GM19324 (cell line): ENCODE results near the gene MUC12.

Source experiments
- ATAC-seq: cut with Tn5 transposase; IDR thresholded peaks from one replicate; pipeline ENCODE4 v1.9.1; 2021; ENCODE audit warnings: mild to moderate bottlenecking, moderate library complexity; ENCODE audit not compliant: unreplicated experiment, low FRiP score

Gene MUC12

DNA sequence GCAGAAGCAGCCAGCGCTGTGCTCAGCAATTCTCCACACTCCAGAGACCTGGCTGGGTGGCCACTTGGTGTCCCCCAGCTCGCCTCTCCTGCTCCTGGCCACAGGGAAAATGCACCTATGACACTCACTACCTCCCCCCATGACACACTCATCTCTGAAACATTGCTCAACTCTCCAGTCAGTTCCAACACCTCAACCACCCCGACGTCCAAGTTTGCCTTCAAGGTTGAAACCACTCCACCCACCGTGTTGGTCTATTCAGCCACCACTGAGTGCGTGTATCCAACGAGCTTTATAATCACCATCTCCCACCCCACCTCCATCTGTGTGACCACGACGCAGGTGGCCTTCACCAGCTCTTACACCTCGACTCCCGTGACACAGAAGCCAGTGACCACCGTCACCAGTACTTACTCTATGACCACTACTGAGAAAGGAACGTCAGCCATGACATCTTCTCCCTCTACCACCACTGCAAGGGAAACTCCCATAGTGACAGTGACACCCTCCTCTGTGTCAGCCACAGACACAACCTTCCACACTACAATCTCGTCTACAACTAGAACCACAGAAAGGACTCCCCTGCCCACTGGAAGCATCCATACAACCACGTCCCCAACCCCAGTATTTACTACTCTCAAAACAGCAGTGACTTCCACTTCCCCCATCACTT, 17.3 kb upstream of the MUC12 start:
- no peak for ATAC-seq

DNA sequence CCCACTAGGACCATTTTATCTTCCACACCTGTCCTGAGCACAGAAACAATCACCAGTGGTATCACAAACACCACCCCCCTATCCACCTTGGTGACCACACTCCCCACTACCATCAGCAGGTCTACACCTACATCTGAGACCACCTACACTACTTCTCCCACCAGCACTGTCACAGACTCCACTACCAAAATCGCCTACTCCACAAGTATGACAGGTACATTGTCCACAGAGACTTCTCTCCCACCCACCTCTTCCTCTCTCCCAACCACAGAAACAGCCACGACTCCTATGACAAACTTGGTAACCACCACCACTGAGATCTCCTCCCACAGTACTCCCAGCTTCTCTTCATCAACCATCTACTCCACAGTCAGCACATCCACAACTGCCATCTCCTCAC, 16.7 kb upstream of the MUC12 start:
- ATAC-seq, result no peak

DNA sequence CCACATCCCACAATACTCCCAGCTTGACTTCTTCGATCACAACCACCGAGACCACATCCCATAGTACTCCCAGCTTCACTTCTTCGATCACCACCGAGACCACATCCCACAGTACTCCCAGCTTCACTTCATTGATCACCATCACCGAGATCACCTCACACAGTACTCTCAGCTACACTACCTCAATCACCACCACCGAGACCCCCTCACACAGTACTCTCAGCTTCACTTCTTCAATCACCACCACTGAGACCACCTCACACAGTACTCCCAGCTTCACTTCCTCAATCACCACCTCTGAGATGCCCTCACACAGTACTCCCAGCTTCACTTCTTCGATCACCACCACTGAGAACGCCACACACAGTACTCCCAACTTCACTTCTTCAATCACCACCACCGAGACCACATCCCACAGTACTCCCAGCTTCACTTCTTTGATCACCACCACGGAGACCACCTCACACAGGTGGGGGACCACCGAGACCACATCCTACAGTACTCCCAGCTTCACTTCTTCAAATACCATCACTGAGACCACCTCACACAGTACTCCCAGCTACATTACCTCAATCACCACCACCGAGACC, 11.4 kb upstream of the MUC12 start:
- no peak for ATAC-seq

DNA sequence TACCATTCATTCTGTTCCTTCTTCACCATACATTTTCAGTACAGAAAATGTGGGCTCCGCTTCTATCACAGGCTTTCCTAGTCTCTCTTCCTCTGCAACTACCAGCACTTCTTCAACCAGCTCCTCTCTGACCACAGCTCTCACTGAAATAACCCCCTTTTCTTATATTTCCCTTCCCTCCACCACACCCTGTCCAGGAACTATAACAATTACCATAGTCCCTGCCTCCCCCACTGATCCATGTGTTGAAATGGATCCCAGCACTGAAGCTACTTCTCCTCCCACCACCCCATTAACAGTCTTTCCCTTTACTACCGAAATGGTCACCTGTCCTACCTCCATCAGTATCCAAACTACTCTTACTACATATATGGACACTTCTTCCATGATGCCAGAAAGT, 9.5 kb upstream of the MUC12 start:
- no peak for ATAC-seq

DNA sequence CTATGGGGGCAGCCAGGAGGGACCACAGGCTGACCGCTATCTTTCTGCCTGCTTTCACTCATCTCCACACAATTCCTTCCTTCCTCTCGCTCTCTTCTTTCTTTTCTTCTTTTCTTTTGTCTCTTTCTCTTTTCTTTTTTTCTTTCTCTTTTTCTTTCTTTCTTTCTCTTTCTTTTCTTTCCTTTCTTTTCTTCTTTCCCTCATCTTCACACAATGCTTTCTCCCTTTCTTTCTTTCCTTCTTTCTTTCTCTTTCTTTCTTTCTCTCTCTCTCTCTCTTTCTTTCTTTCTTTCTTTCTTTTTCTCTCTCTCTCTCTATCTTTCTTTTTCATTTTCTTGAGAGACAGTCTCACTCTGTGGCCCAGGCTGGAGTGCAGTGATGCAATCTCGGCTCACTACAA, 6.8 kb upstream of the MUC12 start:
- ATAC-seq, result no peak

DNA sequence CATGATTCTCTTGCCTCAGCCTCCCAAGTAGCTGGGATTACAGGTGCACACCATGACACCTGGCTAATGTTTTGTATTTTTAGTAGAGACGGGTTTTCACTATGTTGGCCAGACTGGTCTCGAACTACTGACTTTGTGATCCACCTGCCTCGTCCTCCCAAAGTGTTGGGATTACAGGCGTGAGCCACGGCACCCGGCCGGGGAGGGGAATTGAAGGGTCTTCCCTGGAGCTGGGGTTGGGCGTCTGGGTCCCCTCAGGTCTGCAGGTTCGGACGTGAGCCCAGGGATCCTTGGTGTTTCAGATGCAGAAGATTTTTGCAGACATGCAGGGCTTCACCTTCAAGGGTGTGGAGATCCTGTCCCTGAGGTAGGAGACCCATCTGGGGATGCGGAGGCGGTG, 6.0 kb upstream of the MUC12 start:
- no peak for ATAC-seq

DNA sequence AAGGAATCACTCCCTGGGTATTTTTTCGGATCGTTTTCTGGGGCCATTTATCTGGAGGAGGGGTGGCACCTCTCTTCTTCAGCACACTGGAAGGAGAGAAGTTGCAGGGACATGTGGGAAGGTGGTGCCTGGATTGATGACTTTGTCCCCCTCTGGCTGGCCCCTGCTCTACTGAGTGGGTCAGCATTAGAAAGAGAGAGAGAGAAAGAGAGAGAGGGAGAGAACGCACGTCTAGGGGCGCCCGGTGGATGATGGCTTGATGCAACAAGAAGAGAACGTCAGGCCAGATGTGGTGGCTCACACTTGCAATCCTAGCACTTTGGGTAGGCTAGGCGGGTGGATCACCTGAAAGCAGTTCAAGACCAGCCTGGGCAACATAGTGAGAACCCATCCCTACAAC, 5.5 kb upstream of the MUC12 start:
- no peak for ATAC-seq

DNA sequence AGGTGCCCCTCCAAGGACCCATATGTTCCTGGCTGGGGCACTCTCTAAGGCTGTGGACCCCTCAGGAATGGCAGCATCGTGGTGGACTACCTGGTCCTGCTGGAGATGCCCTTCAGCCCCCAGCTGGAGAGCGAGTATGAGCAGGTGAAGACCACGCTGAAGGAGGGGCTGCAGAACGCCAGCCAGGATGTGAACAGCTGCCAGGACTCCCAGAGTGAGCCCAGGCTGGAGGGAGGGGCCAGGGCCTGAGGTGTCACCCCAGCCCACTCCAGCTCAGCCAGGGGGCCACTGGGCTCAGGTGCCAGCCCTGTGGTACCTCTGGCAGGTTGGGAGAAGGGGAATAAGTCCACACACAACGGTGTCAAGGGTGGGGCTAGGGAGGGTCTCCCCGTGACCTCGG, 4.7 kb upstream of the MUC12 start:
- no peak for ATAC-seq

DNA sequence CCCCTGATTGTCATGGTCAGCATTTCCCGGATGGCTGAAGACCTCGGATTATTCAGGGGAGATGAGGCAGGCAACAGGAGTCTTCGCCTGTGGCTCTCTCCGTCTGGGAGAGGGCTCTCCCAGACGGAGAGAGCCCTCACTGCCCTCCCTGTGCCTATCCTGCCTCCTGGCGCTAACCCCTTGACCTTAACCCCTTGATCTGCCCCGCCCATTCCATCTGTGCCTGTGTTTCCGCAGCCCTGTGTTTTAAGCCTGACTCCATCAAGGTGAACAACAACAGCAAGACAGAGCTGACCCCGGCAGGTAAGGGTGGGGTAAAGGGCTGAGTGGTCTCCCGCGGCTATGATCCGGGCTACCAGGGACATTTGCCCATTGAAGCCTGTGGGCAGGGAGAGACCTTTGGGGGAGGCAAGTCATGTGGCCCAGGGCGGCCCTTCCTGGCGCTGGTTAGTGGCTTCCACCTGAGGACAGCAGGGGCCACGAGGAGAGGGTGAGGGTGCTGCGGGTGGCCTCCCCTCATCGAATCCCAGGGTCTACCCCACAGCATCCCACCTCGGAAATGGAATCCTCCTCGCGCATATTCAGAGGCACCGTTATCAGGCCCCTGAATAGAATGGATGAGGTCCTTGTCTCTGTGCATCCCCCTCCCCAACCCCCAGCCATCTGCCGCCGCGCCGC, 4.2 kb upstream of the MUC12 start:
- no peak for ATAC-seq

DNA sequence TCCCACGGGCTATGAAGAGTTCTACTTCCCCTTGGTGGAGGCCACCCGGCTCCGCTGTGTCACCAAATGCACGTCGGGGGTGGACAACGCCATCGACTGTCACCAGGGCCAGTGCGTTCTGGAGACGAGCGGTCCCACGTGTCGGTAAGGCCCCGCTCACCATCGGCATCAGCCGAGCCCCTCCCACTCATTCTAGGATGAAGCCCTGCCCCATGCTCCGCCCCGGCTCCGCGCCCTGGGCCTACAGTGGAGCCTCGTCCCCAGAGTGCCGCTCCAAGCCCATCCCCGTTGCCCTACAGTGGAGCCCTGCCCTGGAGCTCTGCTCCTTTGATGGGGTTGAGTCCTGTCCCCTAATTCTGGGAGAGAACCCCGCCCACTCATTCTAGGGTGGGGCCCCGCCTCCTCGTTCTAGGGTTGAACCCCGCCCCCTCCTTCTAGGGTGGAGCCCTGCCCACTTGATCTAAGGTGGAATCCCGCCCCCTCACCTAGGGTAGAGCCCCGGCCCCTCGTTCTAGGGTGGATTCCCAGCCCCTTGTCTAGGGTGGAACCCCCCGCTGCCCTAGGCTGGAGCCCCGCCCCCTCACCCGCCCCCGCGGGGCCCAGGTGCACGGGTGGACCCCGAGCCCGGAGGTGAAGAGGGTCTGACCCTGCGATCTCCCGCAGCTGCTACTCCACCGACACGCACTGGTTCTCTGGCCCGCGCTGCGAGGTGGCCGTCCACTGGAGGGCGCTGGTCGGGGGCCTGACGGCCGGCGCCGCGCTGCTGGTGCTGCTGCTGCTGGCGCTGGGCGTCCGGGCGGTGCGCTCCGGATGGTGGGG, 3.4 kb upstream of the MUC12 start:
- ATAC-seq, result no peak

DNA sequence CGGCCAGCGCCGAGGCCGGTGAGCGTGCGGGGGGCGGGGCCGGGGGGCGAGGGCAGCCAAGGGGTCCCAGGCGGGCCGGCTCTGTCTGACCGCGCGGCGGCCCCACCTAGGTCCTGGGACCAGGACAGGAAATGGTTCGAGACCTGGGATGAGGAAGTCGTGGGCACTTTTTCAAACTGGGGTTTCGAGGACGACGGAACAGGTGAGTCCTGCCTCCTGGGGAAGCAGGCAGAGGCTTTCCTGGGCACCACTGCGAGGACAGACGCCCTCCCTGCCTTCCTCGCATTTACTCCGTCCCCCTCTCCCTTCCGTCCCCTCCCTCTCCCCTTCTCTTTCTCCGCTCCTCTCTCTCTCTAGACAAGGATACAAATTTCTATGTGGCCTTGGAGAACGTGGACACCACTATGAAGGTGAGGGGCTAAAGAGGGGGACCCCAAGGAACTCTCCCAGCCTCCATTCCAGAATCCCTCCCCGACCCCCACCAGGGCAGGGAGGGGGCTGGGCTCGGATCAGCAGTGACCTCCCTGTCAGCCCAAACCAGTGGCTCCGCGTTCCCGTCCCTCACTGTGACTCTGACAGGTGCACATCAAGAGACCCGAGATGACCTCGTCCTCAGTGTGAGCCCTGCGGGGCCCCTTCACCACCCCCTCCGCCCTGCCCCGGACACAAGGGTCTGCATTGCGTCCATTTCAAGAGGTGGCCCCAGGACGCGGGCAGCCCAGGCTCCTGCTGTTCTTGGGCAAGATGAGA, 2.6 kb upstream of the MUC12 start:
- no peak for ATAC-seq

DNA sequence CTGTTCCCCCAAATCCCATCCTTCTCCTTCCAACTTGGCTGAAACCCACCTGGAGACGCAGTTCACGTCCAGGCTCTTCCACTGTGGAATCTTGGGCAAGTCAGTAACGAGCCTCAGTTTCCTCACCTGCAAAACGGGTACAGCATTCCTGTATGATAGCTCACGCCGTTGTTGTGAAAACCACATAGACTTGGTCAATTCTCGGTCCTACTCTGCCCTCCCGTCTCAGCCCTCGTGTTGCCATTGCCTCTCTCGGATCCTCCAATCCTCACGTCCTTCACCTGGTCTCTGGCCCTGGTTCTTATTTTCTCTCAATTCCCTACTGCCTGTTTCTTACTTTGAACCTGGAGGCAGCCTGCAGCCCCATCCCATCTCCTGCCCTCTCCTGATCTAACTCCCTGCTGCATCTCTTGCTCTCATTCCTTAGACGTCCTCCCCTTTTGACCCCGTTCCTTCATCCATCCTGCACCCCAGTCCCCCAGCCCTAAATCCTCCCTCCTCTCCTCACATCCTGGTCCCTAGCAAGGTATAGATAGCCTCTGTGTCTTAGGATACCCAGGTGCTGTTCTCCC, 2.0 kb upstream of the MUC12 start:
- ATAC-seq, result no peak

DNA sequence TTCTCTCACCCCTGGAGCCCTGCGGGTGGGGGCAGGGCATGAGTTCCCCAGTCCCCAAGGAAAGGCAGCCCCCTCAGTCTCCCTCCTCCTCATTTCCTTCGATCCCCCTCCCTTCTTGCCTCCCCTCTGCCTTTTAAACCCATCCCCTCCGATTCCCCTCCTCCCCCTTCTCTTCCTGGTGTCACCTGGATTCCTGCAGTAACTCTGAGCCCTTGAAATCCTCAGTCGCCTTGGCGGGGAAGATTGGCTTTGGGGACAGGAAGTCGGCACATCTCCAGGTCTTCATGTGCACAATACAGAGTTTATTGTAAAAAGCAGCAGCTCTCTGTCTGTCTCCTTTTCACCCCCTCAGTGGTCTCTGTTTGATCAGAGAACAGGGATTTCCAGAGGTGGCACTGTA, 1.3 kb upstream of the MUC12 start:
- no peak for ATAC-seq

DNA sequence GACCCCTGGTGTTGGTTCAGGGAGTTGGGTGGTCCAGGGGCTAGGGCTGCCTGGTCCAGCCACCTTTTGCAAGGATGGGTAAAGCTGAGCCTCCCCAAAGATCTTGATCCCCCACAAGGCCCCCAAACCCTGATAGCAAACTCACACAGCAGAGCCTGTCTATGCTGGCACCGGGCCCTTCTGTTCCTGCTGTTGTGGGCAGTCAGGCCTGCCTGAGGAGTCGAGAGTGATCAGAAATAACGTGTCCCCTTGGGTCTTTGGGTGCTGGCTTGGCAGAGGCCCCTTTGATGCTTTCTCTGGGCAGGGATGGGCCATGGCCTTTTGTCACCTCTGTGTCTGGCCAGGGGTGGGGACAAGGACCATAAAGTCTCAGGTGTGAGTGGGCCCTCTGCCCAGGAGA, 715 bp upstream of the MUC12 start:
- ATAC-seq, result no peak

DNA sequence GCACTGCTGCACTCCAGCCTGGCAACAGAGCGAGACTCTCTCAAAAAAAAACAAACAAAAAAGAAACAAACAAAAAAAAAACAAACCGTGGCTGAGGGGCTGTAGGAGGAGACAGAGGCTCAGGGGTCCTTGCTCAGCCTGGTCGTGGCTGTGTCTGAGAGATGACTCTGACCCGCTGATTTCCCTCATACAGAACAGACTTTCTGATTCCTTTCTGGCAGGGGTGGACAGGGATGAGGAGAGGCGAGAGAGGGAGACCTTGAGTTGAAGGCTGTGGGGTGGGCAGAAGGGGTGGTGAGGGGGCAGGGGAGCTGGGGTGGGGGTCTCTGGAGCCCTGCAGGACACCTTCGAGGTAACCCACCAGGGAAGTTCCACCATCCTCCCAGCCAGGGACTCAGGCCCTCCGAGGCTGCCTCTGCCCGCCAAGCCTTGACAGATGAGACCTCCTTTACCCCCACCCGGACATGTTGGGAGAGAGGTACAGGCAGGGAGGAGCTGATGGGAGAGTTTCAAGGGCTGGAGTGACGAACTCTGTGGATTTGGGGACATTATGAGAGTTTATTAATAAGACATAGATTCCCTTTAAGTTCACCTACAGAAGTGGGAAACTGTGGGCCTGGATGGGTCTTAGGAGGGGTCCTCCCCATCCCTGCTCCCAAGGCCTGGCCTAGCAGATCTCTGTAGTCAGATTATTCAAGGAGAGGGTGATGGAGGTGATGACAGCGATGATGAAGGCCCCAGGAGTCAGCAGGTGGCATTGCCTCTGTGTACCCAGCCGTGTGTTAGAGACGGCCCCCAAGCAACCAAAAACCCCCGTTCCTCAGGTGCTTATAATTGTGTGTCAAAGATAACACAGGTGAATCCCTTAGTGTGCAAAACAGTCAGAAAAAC, 2.0 kb downstream of the MUC12 start:
- ATAC-seq, result no peak

DNA sequence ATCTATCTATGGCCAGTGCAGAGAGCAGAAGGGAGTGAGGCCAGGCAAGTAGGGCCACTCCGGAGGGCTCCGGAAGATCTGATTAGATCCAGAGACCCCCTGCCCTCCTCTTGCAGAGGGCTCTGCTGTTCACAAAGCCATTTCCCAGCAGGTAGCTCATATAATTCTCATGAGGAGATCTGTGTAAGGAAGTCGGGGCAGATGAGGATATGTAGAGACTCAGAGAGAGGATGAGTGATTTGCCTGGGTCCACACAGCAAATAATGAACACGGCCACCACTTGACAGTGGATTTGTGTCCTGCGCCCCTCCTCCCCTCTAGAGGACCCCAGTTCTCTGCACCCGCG, 2.6 kb downstream of the MUC12 start:
- ATAC-seq, result no peak

DNA sequence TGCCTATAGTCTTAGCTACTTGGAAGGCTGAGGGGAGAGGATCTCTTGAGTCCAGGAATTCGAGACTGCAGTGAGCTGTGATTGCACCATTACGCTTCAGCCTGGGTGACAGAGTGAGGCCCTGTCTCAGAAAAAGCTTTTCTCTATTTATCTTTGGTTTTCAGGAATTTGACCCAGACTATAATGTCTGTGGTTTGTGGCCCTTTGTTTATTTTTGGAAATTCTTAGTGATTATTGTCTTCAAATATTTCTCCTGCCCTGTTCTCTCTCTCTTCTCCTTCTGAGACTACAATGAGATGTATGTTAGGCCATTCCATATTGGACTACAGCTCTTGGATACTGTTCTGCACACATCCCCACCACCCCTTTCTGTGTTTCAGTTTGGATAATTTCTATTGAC, 4.7 kb downstream of the MUC12 start:
- ATAC-seq, result no peak

DNA sequence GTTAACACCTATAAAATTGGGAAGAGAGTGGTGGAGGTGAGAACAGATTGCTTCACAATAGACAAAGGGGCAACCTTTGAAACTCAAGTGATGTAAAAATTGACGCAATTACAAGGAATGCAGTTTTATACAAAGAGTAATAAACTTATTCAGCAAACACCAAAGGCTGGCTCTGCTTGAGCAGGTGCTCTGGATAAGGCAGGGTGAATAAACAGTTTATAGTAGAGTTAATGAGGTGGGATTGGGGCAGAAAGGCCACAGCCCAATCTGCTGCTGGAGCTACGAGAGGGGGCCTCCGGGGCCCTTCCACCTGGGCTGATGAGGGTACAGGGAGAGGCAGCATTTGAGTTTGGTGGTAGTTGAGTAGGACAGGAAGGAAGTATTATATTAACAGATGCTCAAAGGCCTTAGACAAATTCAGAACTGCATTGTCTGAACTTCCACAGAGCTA, 6.0 kb downstream of the MUC12 start:
- no peak for ATAC-seq

DNA sequence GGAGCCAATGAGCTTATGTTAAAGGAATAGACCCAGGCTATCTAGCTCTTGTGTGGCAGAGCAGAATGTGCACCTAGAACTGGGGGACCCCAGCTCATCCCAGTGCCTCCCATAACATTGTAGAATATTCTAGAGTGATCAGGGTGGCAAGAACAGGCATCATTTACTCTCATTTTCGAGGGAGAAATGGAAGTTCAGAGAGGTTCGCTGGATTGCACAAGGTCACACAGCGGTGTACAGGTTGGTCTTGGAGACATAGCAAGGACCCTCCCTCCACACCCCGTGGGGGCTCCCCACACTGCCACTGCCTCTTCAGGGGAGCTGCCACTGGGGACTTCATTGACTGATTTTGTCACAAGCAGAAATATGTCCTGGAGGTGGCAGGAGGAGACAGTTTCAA, 8.9 kb downstream of the MUC12 start:
- no peak for ATAC-seq
